Measurements from ENCODE around the gene BCORL1.

BCORL1 gene

DNA sequence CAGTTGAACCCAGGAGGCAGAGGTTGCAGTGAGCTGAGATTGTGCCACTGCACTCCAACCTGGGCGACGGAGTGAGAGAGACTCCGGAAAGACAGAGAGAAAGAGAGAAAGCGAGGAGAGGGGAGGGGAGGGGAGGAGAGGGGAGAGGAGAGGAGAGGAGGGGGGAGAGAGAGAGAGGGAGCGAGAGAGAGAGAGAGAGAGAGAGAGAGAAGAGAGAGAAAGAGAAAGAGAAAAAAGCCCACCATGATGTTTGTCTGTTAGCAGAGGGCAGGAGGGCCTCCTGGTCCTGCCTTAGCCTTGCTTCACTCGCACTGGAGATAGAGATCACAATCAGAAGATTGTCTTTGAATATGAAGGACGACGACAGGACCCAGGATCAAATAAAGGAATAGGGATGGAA lies 18.7 kb upstream of the BCORL1 start:
- DNase-seq: no peak

DNA sequence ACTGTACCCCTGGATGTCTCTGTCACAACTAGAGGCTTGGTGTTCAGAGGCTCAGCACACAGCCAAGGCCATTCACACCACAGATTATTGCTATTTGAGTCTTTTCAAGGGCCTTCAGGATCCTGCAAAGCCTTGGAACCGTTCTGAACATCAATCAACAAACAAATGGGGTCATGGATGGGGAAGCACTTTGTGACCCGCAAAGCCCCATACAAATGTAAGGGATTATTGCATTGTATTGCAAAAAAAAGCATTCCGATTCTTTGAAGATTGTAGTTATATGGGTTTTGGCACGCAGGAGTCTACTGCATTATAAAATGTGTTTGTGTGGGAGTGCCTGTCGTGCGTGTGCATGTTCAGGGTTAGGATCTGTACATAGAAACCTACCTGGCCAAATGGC lies 17.3 kb upstream of the BCORL1 start:
- no peak for DNase-seq

DNA sequence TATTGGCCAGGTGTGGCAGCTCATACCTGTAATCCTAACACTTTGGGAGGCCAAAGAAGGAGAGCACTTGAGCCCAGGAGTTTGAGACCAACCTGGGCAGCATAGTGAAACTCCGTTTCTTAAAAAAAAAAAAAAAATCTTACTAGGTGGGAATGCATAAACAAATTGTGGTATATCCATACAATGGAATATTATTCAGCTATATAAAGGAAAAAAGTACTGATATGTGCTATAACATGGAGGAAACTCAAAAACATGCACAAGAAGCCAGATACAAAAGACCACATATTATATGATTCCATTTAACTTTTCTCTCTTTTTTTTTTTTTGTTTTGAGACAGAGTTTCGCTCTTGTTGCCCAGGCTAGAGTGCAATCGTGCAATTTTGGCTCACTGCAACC lies 13.5 kb upstream of the BCORL1 start:
- DNase-seq: no peak

DNA sequence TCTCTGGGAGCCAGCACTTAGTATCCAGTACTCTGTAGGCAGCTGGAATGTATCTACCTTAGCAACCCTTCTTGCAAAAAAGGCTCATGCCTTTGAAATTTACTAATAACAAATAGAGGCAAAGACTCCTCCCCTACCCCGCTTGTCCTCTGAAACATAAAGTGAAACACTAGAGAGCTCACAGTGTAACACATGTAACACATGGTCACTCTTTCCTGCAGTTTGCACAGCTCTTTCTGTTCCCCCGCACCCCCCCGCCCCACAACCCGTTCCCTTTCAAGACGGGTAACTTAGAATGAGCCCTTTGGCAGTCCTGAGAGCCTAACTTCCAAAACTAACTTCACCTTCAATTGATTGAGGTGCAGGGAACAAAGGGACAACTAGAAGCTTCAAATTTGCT lies 6.0 kb upstream of the BCORL1 start:
- no peak for DNase-seq

GRCh38 chrX:129979207-129979920 lies 3.1 kb upstream of the BCORL1 start:
- no peak for DNase-seq

GRCh38 chrX:129980001-129980401 lies 2.4 kb upstream of the BCORL1 start:
- DNase-seq: no peak

DNA sequence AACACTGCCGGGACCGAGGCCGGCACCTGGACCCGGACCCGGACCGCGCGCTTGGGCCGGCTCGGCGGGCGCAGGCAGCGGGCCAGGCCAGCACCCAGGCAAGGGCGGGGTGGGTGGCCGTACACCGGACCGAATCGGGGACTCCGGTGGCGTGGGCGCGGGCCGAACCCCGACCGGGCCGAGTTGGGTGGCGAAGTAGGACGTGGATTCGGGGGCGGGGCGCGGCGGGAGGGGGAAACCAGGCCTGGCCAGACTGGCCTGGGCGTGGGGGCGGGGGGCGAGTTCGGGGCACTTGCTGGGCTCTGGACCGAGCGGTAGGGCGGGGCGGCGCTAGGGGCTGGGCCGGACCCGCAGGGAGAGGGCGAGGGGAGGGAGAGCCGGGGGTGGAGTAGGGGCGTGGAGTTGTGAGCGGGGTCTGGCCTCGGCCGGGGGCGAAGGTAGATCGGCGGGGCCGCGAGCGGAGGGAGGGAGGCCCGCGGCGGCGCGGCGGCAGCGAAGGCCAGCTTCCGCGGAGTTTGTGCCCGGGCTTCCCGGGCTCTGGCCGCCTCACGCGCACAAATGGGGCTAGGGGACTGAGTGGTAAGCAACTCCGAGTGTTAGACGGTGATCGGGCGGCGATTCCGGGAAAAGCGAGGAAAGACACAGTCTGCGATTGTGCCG lies 1.8 kb upstream of the BCORL1 start:
- no peak for DNase-seq

GRCh38 chrX:129981200-129981553 lies 1.3 kb upstream of the BCORL1 start:
- DNase-seq: no peak

DNA sequence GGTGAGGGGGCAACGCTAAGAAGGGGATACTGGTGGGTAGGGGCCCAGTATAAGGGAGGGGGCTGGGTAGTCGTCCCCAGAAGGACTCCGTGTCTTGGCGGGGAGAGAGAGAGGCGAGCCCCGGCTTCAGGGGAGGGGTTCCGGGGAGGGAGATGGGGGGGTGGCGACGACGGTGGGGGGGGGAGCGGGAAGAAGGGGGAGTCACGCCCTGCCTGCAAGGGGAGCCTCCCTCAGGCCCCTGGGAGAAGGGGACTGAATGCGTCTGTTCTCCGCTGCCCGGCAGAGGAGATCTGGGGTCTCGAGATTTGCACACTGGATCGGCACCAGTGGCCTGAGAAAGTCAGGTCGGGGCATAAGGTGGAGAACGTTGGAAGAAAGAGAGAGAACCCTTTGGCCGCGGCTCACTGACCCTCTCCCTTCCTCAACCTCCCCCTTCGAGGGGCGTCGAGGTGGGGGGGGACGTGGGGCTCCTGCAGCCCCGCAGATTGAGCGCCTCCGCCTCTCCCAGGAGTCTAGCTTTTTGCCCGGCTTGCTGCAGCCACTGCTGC lies 609 bp upstream of the BCORL1 start:
- DNase-seq: no peak

- DNase-seq: no peak
These were observed 1.2 kb downstream of the BCORL1 start for GRCh38 chrX:129983575-129984110.

DNA sequence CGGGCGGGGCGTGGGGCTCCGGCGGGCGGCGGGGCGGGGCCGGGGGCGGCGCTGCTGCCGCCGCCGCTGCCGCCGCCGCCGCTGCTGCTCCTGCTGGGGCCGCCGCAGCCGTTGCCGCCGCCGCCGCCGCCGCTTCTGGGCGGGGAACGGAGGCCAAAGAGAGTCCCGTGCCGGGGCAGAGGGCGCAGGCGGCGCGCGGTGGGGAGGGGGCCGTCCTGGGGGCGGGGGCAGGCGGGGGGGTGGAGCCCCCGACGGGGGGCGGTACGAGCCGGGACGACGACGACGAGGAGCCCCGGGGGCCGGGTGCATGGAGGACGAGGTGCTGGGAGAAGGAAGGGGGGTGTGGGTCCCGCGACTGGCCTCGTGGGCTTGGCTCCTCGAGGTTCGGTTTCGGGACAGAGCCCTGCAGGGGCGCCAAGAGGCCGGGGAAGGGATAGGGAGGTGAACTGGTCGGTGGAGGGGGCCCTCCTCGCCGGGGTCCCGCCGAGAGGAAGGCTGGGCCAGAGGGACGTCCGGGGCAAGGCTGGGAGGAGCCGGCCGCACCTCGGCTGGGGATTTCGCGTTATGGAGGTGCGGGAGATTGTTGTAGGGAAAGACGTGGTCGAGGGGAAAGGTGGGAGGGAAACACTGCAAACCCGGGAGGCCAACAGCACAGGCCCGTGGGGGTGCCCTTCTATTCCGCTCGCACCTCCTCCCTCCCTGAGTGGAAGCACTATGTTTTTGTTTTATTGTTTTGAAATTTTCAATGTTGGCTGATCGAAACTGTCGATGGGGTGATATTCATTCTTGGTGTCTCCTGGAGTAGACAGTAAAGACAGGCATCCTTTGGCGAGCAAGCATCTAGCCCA lies 1.9 kb downstream of the BCORL1 start:
- no peak for DNase-seq

DNA sequence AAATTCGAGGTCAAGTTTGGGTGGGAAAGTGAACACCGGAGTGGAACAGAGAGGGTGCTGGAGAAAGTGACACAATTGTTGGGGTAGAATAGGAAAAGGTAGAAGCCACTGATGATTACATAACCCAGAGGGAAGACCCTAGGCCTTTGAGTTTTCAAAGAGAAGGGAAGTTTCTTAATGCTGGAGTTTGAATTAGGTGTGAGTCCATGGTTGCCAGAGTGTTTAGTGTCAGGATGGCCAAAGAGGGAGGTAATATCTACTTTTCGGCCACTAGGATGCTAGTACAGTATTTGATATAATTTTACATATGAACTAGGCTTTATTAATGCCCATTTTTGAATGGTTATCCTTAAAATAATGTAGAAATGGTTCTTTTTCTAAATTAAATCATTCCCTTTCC lies 5.4 kb downstream of the BCORL1 start:
- DNase-seq: no peak

GRCh38 chrX:129992181-129992580 lies 9.7 kb downstream of the BCORL1 start:
- no peak for DNase-seq

DNA sequence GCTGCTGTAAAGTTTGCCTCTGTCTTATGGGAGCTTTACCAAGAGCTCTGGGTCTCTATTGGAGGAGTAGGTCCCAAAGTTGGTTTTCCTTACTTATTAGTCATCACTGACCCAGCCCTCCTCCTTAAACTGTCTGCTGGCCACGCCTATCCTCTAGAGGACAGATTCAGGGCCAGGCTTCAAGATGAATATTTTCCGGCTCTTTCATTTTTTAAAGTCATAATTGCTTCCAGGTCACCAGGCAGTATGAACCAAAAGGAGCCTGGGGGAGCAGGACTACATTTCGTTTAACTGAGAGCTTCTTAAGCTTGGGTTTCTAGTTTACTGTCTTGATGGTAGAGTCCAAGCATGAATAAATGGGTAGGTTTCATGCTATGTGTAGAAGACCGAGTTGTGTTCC lies 13.7 kb downstream of the BCORL1 start:
- DNase-seq: no peak

DNA sequence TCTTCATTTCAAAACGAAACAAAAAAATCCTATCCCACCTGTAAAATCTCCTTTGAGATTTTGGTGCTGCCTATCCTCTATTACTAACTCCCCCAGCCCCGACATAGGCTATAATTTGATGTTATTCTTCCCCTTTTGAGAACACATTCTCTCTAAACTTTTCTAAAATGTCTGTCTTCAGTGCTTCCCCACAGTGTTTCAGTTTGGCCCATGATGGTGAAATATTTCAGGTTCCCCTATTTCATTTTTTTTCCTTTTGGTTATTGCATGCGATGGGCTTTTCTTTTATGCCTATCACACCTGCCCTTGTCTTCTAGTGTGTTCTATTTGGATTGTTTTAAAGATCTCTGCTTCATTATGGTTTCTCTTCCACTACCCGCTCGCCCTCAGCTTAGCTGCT lies 14.7 kb downstream of the BCORL1 start:
- no peak for DNase-seq

GRCh38 chrX:129998021-129998420 lies 15.6 kb downstream of the BCORL1 start:
- DNase-seq: no peak

GRCh38 chrX:130001893-130002292 lies 19.5 kb downstream of the BCORL1 start:
- DNase-seq: no peak

DNA sequence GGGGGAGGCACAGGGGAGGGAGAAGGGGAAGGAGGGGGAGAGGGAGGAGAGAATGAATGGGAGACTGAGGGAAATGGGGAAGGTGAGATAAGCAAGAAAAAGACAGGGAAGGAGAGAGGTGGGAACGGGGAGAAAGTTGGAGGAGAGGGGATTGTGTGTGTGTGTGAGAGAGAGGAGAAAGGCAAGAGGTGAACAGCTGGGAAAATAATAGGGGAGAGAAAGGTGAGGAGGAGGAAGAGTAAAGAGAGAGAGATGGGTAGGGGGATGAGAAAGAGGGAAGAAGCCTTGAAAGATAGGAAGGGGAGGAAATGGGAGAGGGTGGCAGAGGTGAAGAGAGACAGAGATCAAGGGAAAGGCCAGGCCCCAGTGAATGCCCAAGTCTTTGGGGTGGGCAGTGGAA lies 20.1 kb downstream of the BCORL1 start:
- DNase-seq: no peak

GRCh38 chrX:130005089-130005807 lies 22.8 kb downstream of the BCORL1 start:
- no peak for DNase-seq

GRCh38 chrX:130009658-130010223 lies 27.3 kb downstream of the BCORL1 start:
- DNase-seq: no peak

DNA sequence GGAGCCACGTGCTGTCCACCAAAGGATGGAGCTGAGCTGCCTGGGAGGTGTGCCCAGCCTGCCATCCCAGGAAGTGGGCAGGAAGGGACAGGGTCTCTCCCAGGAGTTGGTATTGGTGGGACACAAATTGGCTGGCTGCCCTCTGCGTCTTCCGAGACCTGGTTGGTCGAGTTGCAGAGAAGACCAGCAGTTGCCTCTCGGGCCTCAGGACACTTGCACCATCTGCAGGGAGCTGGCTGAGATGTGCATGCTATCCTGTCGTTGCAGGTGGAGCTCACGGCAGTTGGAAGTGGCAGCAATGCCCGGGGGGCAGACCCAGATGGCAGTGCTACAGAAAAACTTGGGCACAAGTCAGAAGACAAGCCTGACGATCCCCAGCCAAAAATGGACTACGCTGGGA lies 30.2 kb downstream of the BCORL1 start:
- DNase-seq: no peak

DNA sequence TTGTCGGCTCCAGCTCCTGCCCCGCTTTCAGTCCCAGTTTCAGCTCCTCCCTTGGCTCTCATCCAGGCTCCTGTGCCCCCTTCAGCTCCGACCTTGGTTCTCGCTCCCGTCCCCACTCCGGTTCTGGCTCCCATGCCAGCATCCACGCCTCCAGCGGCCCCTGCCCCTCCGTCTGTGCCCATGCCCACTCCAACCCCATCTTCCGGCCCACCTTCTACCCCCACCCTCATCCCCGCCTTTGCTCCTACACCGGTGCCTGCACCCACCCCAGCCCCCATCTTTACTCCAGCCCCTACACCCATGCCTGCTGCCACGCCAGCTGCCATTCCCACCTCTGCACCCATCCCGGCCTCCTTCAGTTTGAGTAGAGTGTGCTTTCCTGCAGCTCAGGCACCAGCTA lies 31.2 kb downstream of the BCORL1 start:
- no peak for DNase-seq

Measured in NCI-H1436 treated with DMSO at 0.1 percent for 48 hours (cell line).